Suprapubic skin (tissue), 3 donors: ENCODE results near the gene RASA1.

Experiments
- CTCF ChIP-seq, 2 donors: fragments of 200-600 bp in 1 of 2; fragments of 450-650 bp in 1 of 2; sonication (generic) in 1 of 2; IDR thresholded peaks; one replicate each; pipeline ENCODE4 v1.5.1; 2016 to 2019; ENCODE audit warnings: antibody characterized with exemption in 2 of 2, mild to moderate bottlenecking in 1 of 2, moderate library complexity in 1 of 2
- POLR2A ChIP-seq, 2 donors: fragments of 450-650 bp; IDR thresholded peaks; one replicate each; pipeline ENCODE4 v1.6.1; 2017; ENCODE audit warnings: antibody characterized with exemption in 2 of 2, mild to moderate bottlenecking in 2 of 2, moderate library complexity in 2 of 2

GRCh38 chr5:87229780-87230179, 37.9 kb upstream of the RASA1 start:
- no peak for TF ChIP-seq CTCF (IDR thresholded peaks at IDR 0.05)
- no peak for TF ChIP-seq POLR2A (IDR thresholded peaks at IDR 0.05)
